H1 (cell line): ENCODE results near the gene EXOC1. TPM values are rescaled to one million over a fixed set of nuclear protein-coding genes. Genes with fewer than 3 reads are reported as not detected.

Experiments used
- CTCF ChIA-PET: fragments of 300-600 bp; sonication (Branson Sonifier 250); formaldehyde crosslinking; loops from one replicate; lab custom pipeline; 2021; ENCODE audit not compliant: partially characterized antibody; lab: Charles Lee
- POLR2A ChIA-PET: fragments of 300-600 bp; sonication (Branson Sonifier 250); formaldehyde crosslinking; loops from one replicate; lab custom pipeline; 2021; ENCODE audit warnings: inconsistent platforms; ENCODE audit not compliant: partially characterized antibody; lab: Charles Lee
- DNase-seq, 2 experiments: peaks; one replicate each; pipeline versions ENCODE4 v3.0.0 to v3.0.0-alpha.2; 2010 to 2022; ENCODE audit warnings: low spot score in 2 of 2, low read depth in 1 of 2, mixed read lengths in 1 of 2
- FAIRE-seq: peaks from 2 replicates; lab custom pipeline; 2011; peaks lifted over from hg19 to GRCh38; lab: Jason Lieb, UNC
- H2AFZ ChIP-seq: 2 replicates; pipeline ENCODE4 v1.8.1; 2012; ENCODE audit warnings: low read length, inconsistent platforms
- H2AK5ac ChIP-seq: 2 replicates; pipeline ENCODE4 v1.6.1; 2013; ENCODE audit warnings: low read depth, low read length
- H2BK120ac ChIP-seq: replicated peaks from 2 replicates; pipeline ENCODE3; 2013; ENCODE audit warnings: low read depth, low read length, inconsistent platforms
- H2BK12ac ChIP-seq: 2 replicates; pipeline ENCODE4 v1.6.1; 2013; ENCODE audit warnings: low read depth, low read length
- H2BK15ac ChIP-seq: 2 replicates; pipeline ENCODE4 v1.6.1; 2013; ENCODE audit warnings: low read length
- H2BK20ac ChIP-seq: 2 replicates; pipeline ENCODE4 v1.6.1; 2013; ENCODE audit warnings: low read length
- H2BK5ac ChIP-seq: 2 replicates; pipeline ENCODE4 v1.6.1; 2013; ENCODE audit warnings: low read depth, low read length
- H3K14ac ChIP-seq: 2 replicates; pipeline ENCODE4 v1.6.1; 2013; ENCODE audit warnings: inconsistent platforms; ENCODE audit not compliant: insufficient read length
- H3K18ac ChIP-seq: 2 replicates; pipeline ENCODE4 v1.6.1; 2013; ENCODE audit warnings: low read length; ENCODE audit errors: extremely low read depth
- H3K23ac ChIP-seq: 2 replicates; pipeline ENCODE4 v1.6.1; 2013; ENCODE audit warnings: inconsistent platforms; ENCODE audit not compliant: insufficient read length
- H3K23me2 ChIP-seq: 2 replicates; pipeline ENCODE4 v1.6.1; 2013; ENCODE audit warnings: low read depth, low read length
- H3K27ac ChIP-seq: 2 replicates; pipeline ENCODE4 v1.6.1; 2011; ENCODE audit warnings: low read depth, low read length, inconsistent platforms
- H3K27me3 ChIP-seq, 4 experiments: replicated peaks in 1 of 4; 1 replicate in 1 of 4; 2 replicates in 3 of 4; pipeline versions ENCODE4 v1.6.1 to v1.8.1; 2011 to 2013; ENCODE audit warnings: low read length in 3 of 4, mild to moderate bottlenecking in 3 of 4, inconsistent platforms in 2 of 4, mixed read lengths in 2 of 4, moderate library complexity in 1 of 4; ENCODE audit not compliant: control insufficient read depth in 3 of 4, insufficient read depth in 3 of 4; ENCODE audit errors: extremely low read depth in 1 of 4
- H3K36me3 ChIP-seq, 4 experiments: 2 replicates each; pipeline versions ENCODE4 v1.6.1 to v1.8.1; 2011 to 2013; ENCODE audit warnings: mild to moderate bottlenecking in 4 of 4, low read length in 3 of 4, moderate library complexity in 2 of 4, control low read depth in 1 of 4, inconsistent platforms in 1 of 4; ENCODE audit not compliant: insufficient read depth in 4 of 4, control insufficient read depth in 2 of 4
- H3K4ac ChIP-seq: replicated peaks from 2 replicates; pipeline ENCODE3; 2013; ENCODE audit warnings: low read length, low read depth, mixed read lengths, inconsistent platforms; ENCODE audit not compliant: insufficient read length
- H3K4me1 ChIP-seq, 4 experiments: replicated peaks in 1 of 4; 1 replicate in 1 of 4; 2 replicates in 3 of 4; pipeline versions ENCODE4 v1.6.1 to v1.8.1; 2011 to 2013; ENCODE audit warnings: low read length in 3 of 4, inconsistent platforms in 2 of 4, mixed read lengths in 1 of 4; ENCODE audit not compliant: insufficient read depth in 4 of 4, control insufficient read depth in 3 of 4
- H3K4me2 ChIP-seq, 2 experiments: 2 replicates each; pipeline versions ENCODE4 v1.6.1 to v1.8.1; 2011 to 2013; ENCODE audit warnings: low read depth in 2 of 2, low read length in 2 of 2, control low read depth in 1 of 2, inconsistent platforms in 1 of 2, mild to moderate bottlenecking in 1 of 2; ENCODE audit not compliant: insufficient read depth in 1 of 2
- H3K4me3 ChIP-seq, 4 experiments: fragments of 200-600, 300-600 bp in 1 of 4; sonication (generic), shearing (Covaris generic), sonication (Bioruptor Twin) in 1 of 4; 2 replicates each; pipeline versions ENCODE4 v1.5.1 to v1.8.1; 2011 to 2016; ENCODE audit warnings: low read length in 4 of 4, low read depth in 3 of 4, control low read depth in 2 of 4, inconsistent platforms in 2 of 4, mild to moderate bottlenecking in 2 of 4, mixed read lengths in 1 of 4, moderate library complexity in 1 of 4; ENCODE audit not compliant: insufficient read depth in 2 of 4; ENCODE audit errors: extremely low read depth in 1 of 4
- H3K56ac ChIP-seq: replicated peaks from 2 replicates; pipeline ENCODE3; 2013; ENCODE audit warnings: low read depth, mild to moderate bottlenecking, mixed read lengths, low read length, inconsistent platforms; ENCODE audit not compliant: insufficient read length
- H3K79me1 ChIP-seq: 2 replicates; pipeline ENCODE4 v1.6.1; 2013; ENCODE audit warnings: low read depth, low read length, control low read depth
- H3K79me2 ChIP-seq, 2 experiments: 2 replicates each; pipeline versions ENCODE4 v1.6.1 to v1.8.1; 2012 to 2013; ENCODE audit warnings: low read length in 2 of 2, mild to moderate bottlenecking in 2 of 2, inconsistent platforms in 1 of 2; ENCODE audit not compliant: insufficient read depth in 2 of 2, control insufficient read depth in 1 of 2
- H3K9ac ChIP-seq, 4 experiments: replicated peaks in 1 of 4; 1 replicate in 1 of 4; 2 replicates in 3 of 4; pipeline versions ENCODE4 v1.6.1 to v1.8.1; 2011 to 2013; ENCODE audit warnings: low read depth in 3 of 4, low read length in 3 of 4, control low read depth in 2 of 4, mild to moderate bottlenecking in 2 of 4, moderate library complexity in 2 of 4, inconsistent platforms in 1 of 4; ENCODE audit errors: extremely low read depth in 1 of 4
- H3K9me3 ChIP-seq, 2 experiments: 2 replicates each; pipeline versions ENCODE4 v1.6.1 to v1.8.1; 2012 to 2013; ENCODE audit warnings: mild to moderate bottlenecking in 2 of 2, moderate library complexity in 2 of 2, control low read depth in 1 of 2, inconsistent platforms in 1 of 2, low read depth in 1 of 2, low read length in 1 of 2, mixed read lengths in 1 of 2; ENCODE audit not compliant: insufficient read depth in 2 of 2
- H4K20me1 ChIP-seq, 2 experiments: replicated peaks in 1 of 2; 2 replicates each; pipeline versions ENCODE3 to v1.8.1; 2011 to 2013; ENCODE audit warnings: inconsistent platforms in 2 of 2, low read length in 2 of 2, mild to moderate bottlenecking in 1 of 2; ENCODE audit not compliant: insufficient read depth in 2 of 2, control insufficient read depth in 1 of 2
- H4K5ac ChIP-seq: 2 replicates; pipeline ENCODE4 v1.6.1; 2013; ENCODE audit warnings: low read length, low read depth, mixed read lengths, inconsistent platforms; ENCODE audit not compliant: insufficient read length
- H4K8ac ChIP-seq: 2 replicates; pipeline ENCODE4 v1.8.0; 2013; ENCODE audit warnings: mild to moderate bottlenecking, moderate library complexity, low read length, inconsistent platforms; ENCODE audit not compliant: insufficient read depth; ENCODE audit errors: extremely low read depth
- H4K91ac ChIP-seq: replicated peaks from 2 replicates; pipeline ENCODE3; 2013; ENCODE audit warnings: low read length, mixed read lengths, inconsistent platforms; ENCODE audit not compliant: insufficient read length
- ATF2 ChIP-seq: IDR thresholded peaks from 2 replicates; pipeline ENCODE4 v1.6.1; 2012; ENCODE audit warnings: low read length, inconsistent platforms
- GTF2F1 ChIP-seq: IDR thresholded peaks from 2 replicates; pipeline ENCODE4 v1.6.1; 2012; ENCODE audit warnings: low read depth, low read length, improper control_type of control experiment, borderline replicate concordance
- JUND ChIP-seq: IDR thresholded peaks from 2 replicates; pipeline ENCODE4 v1.6.1; 2011; ENCODE audit warnings: mild to moderate bottlenecking, improper control_type of control experiment, low read length
- KDM1A ChIP-seq: fragments of 200-600, 300-600 bp; sonication (generic); IDR thresholded peaks from 2 replicates; pipeline ENCODE4 v1.7.1; 2016; ENCODE audit warnings: mild to moderate bottlenecking, low read length, borderline replicate concordance
- KDM4A ChIP-seq: IDR thresholded peaks from one replicate; pipeline ENCODE4 v1.7.1; 2012; ENCODE audit warnings: low read depth, mild to moderate bottlenecking, moderate library complexity, low read length, inconsistent platforms; ENCODE audit not compliant: severe bottlenecking
- POLR2A ChIP-seq, 2 experiments: IDR thresholded peaks; 1 replicate in 1 of 2; 2 replicates in 1 of 2; pipeline ENCODE4 v1.6.1; 2011; ENCODE audit warnings: low read depth in 2 of 2, low read length in 2 of 2, mild to moderate bottlenecking in 2 of 2; ENCODE audit errors: control extremely low read depth in 1 of 2
- WGBS, 2 experiments: shearing (Covaris generic) in 1 of 2; methylation state at CpG; one replicate each; pipeline versions ENCODE4 v1.1.6 to v1.1.7; 2013 to 2015; ENCODE audit warnings: low lambda C conversion rate in 2 of 2, mixed read lengths in 2 of 2, inconsistent platforms in 1 of 2, low coverage in 1 of 2, missing lambda C conversion rate in 1 of 2; ENCODE audit not compliant: insufficient replicate concordance in 2 of 2, insufficient coverage in 1 of 2, insufficient read length in 1 of 2; ENCODE audit errors: extremely low coverage in 1 of 2, missing lambda C conversion rate in 1 of 2; 5-methylcytosine and 5-hydroxymethylcytosine counted together
- polyA plus RNA-seq, 7 experiments: library from polyadenylated mRNA; depleted of rRNA in 3 of 7; stranded (reverse) in 5 of 7; unstranded in 2 of 7; fragments of >200 nt in 5 of 7; fragments of 200-250 nt in 2 of 7; gene quantifications; 1 replicate in 5 of 7; 2 replicates in 1 of 7; 4 replicates in 1 of 7; pipeline versions ENCODE4 v1.2.1 to v1.2.3, GENCODE V29; 2011 to 2013; ENCODE audit warnings: missing spikeins in 2 of 7, mixed read lengths in 2 of 7
- total RNA-seq: library from RNA; stranded (reverse); fragmentation: NEBNext Ultra II Directional; extraction: Animal tissue kit (Norgen Biotek cat#: 25700); gene quantifications from 2 replicates; pipeline ENCODE4 v1.2.1, GENCODE V29; 2021

Gene EXOC1
- total and polyA plus RNA-seq, 2 of the 8 experiments (the other 6 are each of a cell fraction or from before 2014, with no cell fraction given), result 5.9 to 19.6 TPM

- POLR2A ChIA-PET, result interaction anchor here (1.1 kb wide), 1 partner anchor 15 kb away, joined by 5 read pairs; the partner anchor contains the start of gene CEP135
- H3K36me3 ChIP-seq, result no peaks in the 10 kb centered on the region; a peak in 2 of 8 replicates
- 93% methylated on average over 2 of the region's 2 CpGs; no CpG with 5 or more reads in 1 of the 2 experiments for WGBS, 2 experiments
Measured at GRCh38 chr4:55933611-55934010, 80.2 kb downstream of the EXOC1 start.

More at GRCh38 chr4:55933611-55934010, 80.2 kb downstream of the EXOC1 start:
- Histone ChIP-seq H3K79me1 (no peaks in the 10 kb centered on the region), H3K18ac (no peak overlapping the region), H3K14ac (no peak overlapping the region), H3K23ac (no peak overlapping the region), H2BK20ac (no peak overlapping the region), H4K91ac (no peak overlapping the region), H3K27me3 (no peaks in the 10 kb centered on the region), H3K79me2 (no peaks in the 10 kb centered on the region), H2BK15ac (no peak overlapping the region), H3K27ac (no peak overlapping the region), H3K4me3 (no peak overlapping the region), H2AK5ac (no peak overlapping the region), H3K4me1 (peaks cover 0 to 1% (median 0%) of the 10 kb centered on the region in 4 experiments; a peak in 2 of 7 replicates), H4K8ac (no peak overlapping the region), H3K23me2 (no peaks in the 10 kb centered on the region), H2BK120ac (no peak overlapping the region), H3K4ac (no peak overlapping the region), H3K4me2 (no peak overlapping the region), H3K56ac (no peak overlapping the region), H3K9ac (no peak overlapping the region), H2BK12ac (no peak overlapping the region), H3K9me3 (no peaks in the 10 kb centered on the region; a peak in 1 of 4 replicates), H2AFZ (no peak overlapping the region), H4K20me1 (no peaks in the 10 kb centered on the region), H2BK5ac (no peak overlapping the region), H4K5ac (no peak overlapping the region)
- CTCF ChIA-PET, result interaction anchor here (0.5 to 4.4 kb wide), 3 partner anchors 10 to 441 kb away, joined by 3 to 18 read pairs (median 3); partner anchors contain the start of gene CEP135
- no peak for TF ChIP-seq KDM1A
- TF ChIP-seq ATF2, result no peak
- TF ChIP-seq JUND, result no peak
- no peak for TF ChIP-seq KDM4A
- no peak for TF ChIP-seq POLR2A (IDR thresholded peaks at IDR 0.05; ENCODE audit: control extremely low read depth in 1 of 2, low read depth in 2 of 2, low read length in 2 of 2)
- no peak for TF ChIP-seq GTF2F1
- FAIRE-seq, result no peak
- no peak for DNase-seq
